HG03460 (cell line): ENCODE results near the gene MS4A4E.
"Not testable (repeated sequence)": the region's sequence is repeated elsewhere in the genome, so short reads cannot be mapped to it uniquely, and the experiment has no call there.

Experiments used
- ATAC-seq: cut with Tn5 transposase; IDR thresholded peaks from one replicate; pipeline ENCODE4 v1.9.1; 2021; ENCODE audit not compliant: unreplicated experiment

The MS4A4E gene

DNA sequence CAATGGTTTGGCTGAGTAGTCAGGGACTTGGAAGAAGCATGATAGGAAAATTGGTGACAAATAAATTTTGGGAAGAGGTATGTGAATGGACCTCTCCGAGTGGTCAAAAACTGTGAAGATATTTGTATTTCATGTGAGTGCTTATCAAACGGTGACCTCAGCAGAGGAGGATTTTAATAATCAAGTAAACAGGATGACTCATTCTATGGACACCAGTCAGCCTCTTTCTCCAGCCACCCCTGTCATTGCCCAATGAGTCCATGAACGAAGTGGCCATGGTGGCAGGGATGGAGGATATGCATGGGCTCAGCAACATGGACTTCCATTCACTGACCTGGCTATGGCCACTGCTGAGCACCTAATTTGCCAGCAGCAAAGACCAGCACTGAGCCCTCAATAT is 21.2 kb downstream of the MS4A4E start:
- no peak for ATAC-seq

DNA sequence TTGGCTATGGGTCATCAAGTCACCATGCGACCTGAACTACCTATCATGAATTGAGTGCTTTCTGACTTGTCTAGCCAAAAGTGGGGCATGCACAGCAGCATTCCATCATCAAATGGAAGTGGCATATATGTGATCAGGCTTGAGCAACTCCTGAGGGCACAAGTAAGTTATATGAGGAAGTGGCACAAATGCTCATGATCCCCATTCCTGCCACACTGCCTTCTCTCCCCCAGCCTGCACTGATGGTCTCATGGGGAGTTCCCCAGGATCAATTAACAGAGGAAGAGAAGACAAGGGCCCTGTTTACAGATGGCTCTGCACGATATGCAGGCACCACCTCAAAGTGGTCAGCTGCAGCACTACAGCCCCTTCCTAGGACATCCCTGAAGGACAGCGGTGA is 21.8 kb downstream of the MS4A4E start:
- ATAC-seq, result no peak

DNA sequence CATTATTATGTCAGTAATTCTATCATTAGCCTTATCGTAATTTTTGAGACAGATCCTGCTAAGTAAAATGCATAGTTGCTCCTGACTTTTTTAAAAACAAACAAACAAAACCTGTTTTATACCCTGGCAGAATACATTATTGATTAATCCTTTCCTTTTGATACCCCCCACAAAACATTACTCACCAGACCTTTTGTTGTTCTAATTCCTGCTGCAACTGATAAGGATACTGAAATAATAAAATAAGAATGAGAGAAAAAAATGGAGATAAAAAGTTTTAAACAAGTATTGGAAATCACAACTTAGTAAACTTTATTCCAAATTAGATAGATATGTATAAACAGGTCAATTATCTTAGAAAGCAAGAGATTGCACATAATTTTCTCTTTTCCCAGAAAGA is 28.6 kb downstream of the MS4A4E start:
- ATAC-seq, result no peak

DNA sequence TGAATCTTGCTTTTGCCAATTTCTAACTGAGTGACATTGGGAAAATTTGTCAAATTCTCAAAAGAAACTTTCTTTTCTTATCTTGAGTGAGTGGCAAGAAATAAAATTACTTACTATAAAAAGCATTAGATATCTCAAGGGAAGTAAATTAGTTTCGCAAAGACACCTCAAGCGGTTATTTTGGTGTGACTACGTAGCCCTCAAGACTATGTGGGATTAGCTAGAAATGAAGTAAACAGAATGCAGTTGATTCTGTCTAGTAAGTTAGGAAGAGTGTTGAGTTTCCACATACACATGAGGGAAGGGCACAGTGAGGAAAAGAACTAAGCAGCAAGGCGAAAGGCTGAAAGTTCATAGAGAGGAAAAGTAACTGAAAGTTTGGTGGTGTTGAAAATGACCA is 31.7 kb downstream of the MS4A4E start:
- ATAC-seq, result no peak

DNA sequence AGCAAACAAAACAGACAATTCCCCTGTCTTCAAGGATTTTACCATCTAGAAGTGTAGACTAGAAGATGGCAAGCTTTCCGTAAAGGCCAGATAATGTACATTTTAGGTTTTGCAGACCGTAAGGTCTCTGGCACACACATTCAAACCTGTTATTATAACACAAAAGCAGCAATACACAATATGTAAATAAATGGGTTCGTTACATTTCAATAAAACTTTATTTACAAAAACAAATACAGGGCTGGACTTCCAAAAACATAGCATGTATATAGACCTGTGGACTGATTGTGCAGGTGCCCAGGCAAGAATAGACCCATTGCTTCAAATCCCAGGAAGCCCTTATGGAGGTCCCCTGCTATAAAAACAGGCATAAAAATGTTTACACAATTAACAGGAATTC is 33.0 kb downstream of the MS4A4E start:
- ATAC-seq, result no peak

DNA sequence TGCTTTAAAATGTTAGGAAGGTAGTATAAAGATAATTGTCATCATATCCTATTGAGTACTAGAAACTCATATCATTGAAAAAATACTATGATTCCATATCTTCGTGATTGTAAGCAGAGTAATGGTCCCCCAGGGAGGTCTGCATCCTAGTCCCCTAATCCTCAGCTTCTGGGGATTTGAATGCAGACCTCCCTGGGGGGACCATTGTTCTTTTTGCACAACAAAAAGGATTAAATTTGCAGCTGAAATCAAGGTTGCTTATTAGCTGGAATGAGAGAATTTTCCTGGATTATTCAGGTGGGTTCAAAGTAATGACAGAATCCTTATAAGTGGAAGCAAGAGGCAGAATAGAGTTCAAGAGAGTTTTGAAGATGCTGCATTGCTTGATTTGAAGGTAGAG is 34.0 kb downstream of the MS4A4E start:
- no peak for ATAC-seq

DNA sequence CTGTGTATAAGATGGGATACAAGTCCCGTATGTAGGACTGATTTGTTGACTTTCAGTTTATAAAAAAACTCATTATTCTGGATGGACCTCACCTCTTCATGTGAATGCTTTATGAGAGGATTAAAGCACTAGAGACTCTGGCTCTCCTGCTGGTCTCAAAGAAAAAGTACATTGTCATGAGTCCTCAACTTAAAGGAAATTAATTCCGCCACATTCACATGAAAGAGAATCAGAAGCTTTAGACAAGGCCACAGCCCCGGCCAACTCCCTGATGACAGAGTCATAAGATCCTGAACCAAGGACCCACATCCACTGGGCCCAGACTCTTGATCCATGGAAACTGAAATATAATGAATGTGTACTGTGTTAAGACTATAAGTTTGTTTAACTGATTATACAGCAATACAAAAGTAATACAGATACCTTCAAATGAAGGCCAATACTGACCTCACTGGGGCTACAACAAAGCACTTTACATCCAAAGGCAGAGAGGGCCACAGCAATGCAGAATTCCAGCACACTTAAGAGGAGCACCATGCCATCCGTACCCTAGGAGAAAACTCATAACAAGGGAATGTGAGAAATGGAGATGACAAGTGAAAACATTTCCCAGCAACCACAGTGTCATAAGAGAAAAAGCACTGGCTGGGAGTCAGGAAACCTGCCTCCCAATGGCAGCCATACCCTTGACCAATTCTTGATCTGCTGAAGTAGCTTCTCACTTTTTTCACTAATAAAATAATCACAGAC is 34.6 kb downstream of the MS4A4E start:
- no peak for ATAC-seq

DNA sequence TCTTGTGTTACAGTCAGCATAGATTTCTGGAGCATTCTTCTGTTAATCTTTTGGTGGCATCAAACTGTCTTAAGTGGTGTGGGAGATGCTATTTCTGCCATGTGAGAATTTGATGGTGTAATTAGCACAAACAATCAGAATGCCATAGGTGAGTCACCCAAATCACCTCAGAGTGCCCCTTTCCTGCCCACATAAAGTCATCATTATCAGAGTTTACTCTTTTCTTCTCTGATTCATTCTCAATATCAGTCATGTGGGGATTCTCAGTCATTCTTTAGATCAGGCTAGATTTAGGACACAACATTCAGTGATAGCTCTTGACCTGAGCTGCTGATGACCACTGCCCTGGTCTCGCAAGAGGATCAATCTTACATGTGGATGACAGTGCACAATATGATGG is 36.3 kb downstream of the MS4A4E start:
- no peak for ATAC-seq

DNA sequence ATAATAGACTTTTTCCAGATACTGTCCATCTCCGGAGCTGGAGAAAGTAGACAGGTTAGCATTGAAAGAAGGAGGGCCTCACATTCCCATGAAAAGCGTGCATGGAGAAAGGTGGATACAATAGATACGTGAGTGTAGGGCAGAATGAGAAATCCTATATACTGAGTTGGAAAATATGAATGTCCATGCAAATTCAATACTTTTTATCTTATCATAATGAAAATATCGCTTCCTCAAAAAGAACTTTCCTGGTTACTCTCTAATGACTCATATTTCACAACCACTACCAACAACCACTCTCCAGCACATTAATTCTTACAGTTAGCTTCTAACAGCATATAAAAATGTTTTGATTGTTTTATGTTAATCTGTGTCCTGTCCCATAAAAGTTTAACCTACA is 38.0 kb downstream of the MS4A4E start:
- ATAC-seq, result no peak

DNA sequence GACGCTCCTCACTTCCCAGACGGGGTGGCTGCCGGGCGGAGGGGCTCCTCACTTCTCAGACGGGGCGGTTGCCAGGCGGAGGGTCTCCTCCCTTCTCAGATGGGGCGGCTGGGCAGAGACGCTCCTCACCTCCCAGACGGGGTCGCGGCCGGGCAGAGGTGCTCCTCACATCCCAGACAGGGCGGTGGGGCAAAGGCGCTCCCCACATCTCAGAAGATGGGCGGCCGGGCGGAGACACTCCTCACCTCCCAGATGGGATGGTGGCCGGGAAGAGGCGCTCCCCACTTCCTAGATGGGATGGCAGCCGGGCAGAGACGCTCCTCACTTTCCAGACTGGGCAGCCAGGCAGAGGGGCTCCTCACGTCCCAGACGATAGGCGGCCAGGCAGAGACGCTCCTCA is 41.6 kb downstream of the MS4A4E start:
- not testable (repeated sequence) for ATAC-seq

DNA sequence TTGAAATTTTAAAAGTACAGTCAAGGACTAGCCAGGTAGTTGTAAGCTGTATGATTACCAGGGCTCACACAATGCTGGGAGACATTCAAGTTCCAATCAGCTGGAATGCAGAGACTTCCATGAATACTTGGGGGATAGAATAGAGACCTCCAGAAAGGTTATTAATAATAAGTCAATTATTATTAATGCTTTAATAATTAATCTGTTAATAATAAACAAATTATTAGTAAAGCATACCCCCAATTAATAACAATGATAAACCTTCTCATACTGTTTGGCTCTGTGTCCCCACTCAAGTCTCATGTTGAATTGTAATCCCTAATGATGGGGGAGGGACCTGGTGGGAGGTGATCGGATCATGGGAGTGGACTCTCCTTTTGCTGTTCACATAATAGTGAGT is 45.5 kb downstream of the MS4A4E start:
- ATAC-seq, result no peak

DNA sequence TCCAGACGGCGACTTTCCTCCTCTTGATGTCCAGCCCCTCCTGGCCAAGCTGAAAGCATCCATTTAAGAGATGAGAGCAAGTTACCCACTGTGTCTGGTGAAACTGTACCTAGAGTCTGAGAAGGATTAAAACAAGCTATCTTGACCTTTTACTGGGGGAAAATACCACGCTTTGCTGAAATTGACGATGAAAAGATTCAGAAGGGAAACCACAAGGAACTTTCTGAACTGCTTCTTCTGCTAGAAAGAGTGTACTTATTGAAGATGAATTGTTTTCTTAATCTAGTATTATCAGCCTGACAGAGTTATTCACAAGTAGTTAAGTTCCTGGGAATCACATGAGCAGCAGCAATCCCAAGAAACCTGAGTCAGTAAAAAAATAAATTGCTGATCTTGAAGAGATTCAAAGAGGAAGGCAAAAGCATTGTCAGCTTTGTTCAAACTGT is 47.0 kb downstream of the MS4A4E start:
- ATAC-seq, result no peak

DNA sequence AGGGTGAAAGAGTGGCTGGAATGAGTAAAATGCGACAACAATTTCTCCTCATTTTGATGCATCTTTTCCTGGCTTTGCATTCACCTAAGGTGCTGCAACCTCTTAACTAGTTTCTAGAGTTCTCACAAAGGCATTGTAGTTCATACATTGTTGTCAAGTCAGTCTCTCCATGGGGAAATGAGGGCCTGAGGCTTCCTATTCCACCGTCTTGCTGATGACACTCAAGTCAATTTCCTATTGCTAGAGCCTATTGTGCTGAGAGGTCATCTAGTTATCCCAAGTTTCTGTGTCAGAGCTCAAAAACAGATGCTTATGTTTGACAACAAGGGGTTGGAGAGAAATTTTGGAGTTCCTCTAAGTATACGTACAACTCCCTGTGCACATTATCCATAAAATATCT is 48.4 kb downstream of the MS4A4E start:
- no peak for ATAC-seq

DNA sequence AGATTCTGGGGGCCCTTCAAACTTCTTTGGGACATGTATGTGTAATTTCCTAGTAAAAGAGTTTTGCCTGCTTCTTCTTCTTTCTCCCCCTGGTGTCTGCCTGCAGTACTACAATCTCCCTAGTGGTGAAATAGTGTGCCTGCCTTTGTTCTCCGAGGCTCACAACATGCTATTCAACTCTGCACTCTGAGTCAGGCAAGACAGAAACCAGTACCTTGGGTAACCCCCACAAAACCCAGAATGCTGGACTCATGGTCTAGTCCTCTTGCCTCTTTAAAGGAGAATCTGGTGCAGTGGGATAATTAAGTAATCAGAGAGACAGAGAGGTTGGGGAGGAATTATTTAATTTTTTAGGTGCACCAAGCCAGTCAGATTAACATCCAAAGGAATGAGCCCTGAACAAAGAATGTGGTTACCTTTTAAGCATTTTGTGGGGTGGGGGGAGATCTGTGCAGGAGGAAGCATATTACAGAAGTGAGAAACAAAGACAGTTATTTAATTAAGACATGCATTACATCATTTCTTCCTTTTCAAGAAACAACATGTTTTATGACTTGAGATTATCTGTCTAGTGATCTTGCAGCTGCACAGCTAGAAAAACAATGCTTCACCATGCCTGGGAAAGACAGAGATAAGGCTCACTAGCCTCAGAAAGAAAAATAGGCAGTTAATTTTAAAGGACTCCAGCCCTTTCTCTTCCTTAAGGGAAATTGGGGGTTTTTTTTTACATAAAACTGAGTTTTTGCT is 49.1 kb downstream of the MS4A4E start:
- ATAC-seq, result peak; percentile 82

DNA sequence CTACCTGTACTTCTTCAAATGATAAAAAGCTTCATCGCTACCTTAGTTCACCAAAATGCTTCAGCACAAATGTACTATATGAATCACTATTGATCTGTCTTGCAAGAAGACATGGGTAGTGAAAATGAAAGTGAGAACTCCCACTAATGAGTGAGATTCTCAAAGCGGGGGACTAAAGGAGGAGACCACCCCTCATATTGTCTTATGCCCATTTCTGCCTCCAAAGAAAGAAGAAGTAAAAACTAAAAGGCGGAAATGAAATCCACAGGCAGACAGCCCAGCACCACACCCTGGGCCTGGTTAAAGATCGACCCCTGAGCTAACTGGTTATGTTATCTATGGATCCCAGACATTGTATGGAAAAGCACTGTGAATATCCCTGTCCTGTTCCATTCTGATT is 50.4 kb downstream of the MS4A4E start:
- not testable (repeated sequence) for ATAC-seq

DNA sequence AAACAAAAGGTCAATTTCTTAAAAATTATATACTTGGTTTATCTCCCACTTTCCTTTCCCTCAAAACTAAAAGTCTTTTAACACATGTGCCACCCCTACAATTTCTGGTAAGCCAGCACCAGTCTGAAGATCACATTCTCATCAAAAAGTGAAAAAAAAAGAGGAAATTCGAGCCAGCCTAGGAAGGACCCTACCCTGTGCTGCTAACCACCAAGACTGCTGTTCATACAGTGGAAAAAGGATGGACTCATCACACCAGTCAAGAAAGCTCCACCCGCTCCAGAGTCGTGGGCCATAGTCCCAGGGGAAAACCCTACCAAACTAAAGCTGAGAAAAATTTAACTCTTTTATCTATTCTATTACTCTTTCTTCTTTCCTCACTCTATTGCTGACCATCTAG is 54.5 kb downstream of the MS4A4E start:
- not testable (repeated sequence) for ATAC-seq

DNA sequence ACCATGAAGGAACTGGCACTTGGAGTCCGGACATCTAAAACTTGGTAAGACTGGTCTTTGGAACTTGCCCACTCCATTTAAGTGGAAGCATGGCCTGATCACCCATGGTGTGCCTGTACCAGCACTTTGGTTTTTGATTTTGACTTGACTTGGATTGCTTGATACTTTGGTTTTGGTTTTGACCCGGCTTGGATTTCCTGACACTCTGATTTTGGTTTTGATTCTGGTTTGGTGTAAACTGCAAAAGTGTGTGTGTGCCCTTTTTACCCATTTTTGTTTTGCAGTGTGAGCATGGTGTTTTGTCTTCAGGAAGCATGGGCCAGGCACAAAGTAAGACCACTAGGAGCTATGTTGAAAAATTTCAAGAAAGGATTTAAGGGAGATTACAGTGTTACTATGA is 56.8 kb downstream of the MS4A4E start:
- ATAC-seq, result not testable (repeated sequence)

DNA sequence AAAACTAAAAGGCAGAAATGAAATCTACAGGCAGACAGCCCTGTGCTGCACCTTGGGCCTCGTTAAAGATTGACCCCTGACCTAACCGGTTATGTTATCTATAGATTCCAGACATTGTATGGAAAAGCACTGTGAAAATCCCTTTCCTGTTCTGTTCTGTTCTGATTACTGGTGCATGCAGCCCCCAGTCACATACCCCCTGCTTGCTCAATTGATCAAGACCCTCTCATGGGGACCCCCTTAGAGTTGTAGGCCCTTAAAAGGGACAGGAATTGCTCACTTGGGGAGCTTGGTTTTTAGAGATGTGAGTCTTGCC is 57.5 kb downstream of the MS4A4E start:
- not testable (repeated sequence) for ATAC-seq

DNA sequence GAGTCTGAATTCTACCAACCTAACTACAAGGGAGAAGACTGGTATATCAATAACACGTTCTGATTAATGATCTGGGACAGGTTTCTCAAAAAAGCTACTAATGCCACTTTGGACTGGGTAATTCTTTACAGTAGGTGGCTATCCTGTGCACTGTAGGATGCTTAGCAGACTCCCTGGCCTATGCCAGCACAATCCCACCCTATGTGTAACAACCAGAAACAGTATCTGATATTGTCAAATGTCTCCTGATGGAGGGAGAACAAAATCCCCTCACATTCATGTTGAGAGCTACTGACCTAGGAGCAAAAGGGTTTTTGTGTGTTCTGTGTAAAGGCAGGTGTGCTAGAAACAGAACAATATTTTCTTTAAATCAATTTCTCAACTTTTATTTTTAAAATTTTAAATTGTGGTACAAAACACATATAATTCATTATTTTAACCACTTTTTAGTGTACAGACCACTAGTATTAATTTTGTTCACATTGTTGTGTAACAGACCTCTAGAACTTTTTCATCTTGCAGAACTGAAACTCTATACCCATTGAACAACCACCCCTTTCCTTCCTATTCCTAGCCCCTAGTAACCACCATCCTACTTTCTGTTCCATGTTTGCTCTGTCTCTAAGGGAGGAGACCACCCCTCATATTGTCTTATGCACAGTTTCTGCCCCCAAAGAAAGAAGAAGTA is 58.0 kb downstream of the MS4A4E start:
- no peak for ATAC-seq

DNA sequence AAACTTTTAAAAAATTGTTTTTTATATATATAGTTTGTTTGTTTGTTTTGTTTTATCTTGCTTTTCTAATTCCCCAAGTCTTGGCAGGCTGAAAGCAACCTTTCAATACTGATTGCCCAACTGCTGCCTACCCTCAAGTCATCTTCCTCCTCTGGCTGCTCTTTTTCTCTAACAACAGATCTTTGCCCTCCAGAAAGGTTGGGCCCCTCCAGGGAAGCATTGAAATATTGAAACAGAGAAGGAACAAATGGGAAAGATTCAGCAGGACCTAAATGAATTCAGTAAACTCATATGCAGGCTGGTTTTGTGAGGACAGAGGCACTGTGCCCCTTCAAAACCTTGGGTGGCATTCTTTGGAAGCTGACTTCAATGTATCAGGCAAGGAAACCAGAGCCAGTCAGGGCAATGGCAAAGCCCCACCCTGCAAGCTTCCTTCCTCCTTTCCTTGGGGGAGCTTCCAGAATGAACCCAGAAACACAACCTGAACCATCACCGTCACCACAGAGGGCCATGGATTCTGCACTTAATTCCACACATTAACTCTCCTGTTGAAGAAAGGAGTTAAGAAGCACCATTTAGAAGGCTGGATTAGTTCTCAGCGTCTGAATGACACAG is 59.2 kb downstream of the MS4A4E start:
- ATAC-seq, result no peak

DNA sequence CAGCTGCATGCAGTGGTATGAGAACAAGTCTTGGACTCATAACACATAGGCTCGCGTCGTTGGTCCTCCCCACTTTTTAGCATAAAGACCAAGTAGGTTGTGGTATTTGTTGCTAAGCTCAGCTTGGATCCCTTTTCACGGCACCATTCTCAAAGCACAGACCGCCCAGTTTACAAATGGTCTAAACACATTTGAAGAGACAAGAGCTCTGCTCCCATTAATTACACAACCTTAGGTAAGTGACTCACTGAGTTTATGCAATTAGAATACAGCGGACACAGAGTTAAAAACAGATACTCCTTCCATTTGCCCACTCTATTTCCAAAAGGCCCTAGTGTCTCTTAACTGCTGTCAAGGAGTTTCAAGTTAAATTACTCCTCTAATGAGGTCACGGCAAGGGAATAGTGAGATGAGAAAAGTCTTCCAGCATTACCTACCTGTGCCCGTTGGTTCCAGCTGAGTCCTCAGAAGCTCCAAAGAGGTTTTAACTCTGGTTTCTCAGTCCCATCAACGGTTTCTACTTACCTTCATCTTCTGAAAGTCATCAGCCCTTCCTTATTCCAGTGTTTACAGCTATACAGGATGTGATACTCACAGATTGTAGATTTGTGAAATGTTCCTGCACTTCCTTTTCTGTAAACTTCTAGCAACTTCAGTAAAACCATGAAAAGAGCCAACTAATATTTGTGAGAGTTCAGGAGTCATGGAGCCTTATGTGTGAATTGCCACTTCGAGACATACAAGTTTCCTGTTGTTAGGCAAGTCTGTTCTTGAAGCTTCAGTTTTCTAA is 60.2 kb downstream of the MS4A4E start, which contains the start of gene MS4A6A:
Gene MS4A6A (minus strand): TSS at position 543 of the 790 bp plus-strand sequence. CDS start 1,356 bp downstream, outside the sequence.
- no peak for ATAC-seq
